GM12878 (cell line): ENCODE results near the gene RACGAP1. TPM values are rescaled to one million over a fixed set of nuclear protein-coding genes. Genes with fewer than 3 reads are reported as not detected.
A peak's percentile ranks its signal among the peaks of the same experiment; 100 is the strongest.
"Not testable (repeated sequence)": the region's sequence is repeated elsewhere in the genome, so short reads cannot be mapped to it uniquely, and the experiment has no call there.

Source experiments
- ATAC-seq: fragments of 200-7000 bp; cut with Tn5 transposase; 3 replicates; pipeline ENCODE4 v1.9.1; 2020; ENCODE audit warnings: mild to moderate bottlenecking, moderate library complexity
- BruUV-seq: library from RNA; stranded (reverse); fragments of 400-500 nt; replicated peaks from 2 replicates; lab custom pipeline; 2021; lab: Mats Ljungman, UMichigan
- CTCF ChIA-PET: fragments of 300-600 bp; sonication (Branson Sonifier 250); formaldehyde crosslinking; extraction: SDS; loops from one replicate; lab custom pipeline; 2021; ENCODE audit warnings: inconsistent platforms; lab: Yijun Ruan, JAX
- POLR2A ChIA-PET: fragments of 350-600 bp; formaldehyde crosslinking; extraction: SDS; loops from one replicate; lab custom pipeline; 2021; ENCODE audit warnings: inconsistent platforms; lab: Charles Lee
- RAD21 ChIA-PET: fragments of 300-600 bp; sonication (Branson Sonifier 250); formaldehyde crosslinking; loops from one replicate; lab custom pipeline; 2023; ENCODE audit warnings: antibody characterized with exemption; ENCODE audit not compliant: unreplicated experiment; lab: Charles Lee
- SMC1A ChIA-PET: fragments of 300-600 bp; sonication (Branson Sonifier 250); formaldehyde crosslinking; loops from one replicate; lab custom pipeline; 2023; ENCODE audit not compliant: unreplicated experiment, uncharacterized antibody; lab: Charles Lee
- DNase-seq: peaks from one replicate; pipeline ENCODE4 v3.0.0-alpha.2; 2011; ENCODE audit warnings: low read depth, low spot score
- FAIRE-seq: peaks from 3 replicates; lab custom pipeline; 2011; peaks lifted over from hg19 to GRCh38; lab: Jason Lieb, UNC
- H2AFZ ChIP-seq: 2 replicates; pipeline ENCODE4 v1.6.0; 2011; ENCODE audit warnings: low read depth, low read length, control low read depth; ENCODE audit not compliant: control insufficient read depth
- H3K27ac ChIP-seq: 2 replicates; pipeline ENCODE4 v1.5.1; 2011; ENCODE audit warnings: control low read depth; ENCODE audit not compliant: control insufficient read depth, insufficient read depth
- H3K27me3 ChIP-seq, 2 experiments: replicated peaks in 1 of 2; 2 replicates each; pipeline versions ENCODE4 v1.6.0 to v1.6.1; 2011; ENCODE audit warnings: low read length in 1 of 2; ENCODE audit not compliant: control insufficient read depth in 2 of 2, insufficient read depth in 2 of 2
- H3K36me3 ChIP-seq, 2 experiments: 2 replicates each; pipeline ENCODE4 v1.5.1; 2011; ENCODE audit warnings: low read length in 1 of 2; ENCODE audit not compliant: control insufficient read depth in 2 of 2, insufficient read depth in 2 of 2
- H3K4me1 ChIP-seq: 2 replicates; pipeline ENCODE4 v1.6.1; 2011; ENCODE audit warnings: mild to moderate bottlenecking, low read length, moderate library complexity, mixed read lengths; ENCODE audit not compliant: control insufficient read depth, insufficient read depth
- H3K4me2 ChIP-seq: 2 replicates; pipeline ENCODE4 v1.6.0; 2011; ENCODE audit warnings: control low read depth; ENCODE audit not compliant: control insufficient read depth, insufficient read depth
- H3K4me3 ChIP-seq: fragments of 200-600 bp; sonication (generic); 2 replicates; pipeline ENCODE4 v1.5.1; 2016
- H3K79me2 ChIP-seq: 2 replicates; pipeline ENCODE4 v1.6.0; 2011; ENCODE audit warnings: low read length; ENCODE audit not compliant: control insufficient read depth, insufficient read depth
- H3K9ac ChIP-seq: 2 replicates; pipeline ENCODE4 v1.8.0; 2011; ENCODE audit warnings: low read length, control low read depth, mixed read lengths; ENCODE audit not compliant: control insufficient read depth, insufficient read depth
- H3K9me3 ChIP-seq: replicated peaks from 3 replicates; pipeline ENCODE4 v1.5.1; 2011; ENCODE audit warnings: mild to moderate bottlenecking, low read length; ENCODE audit not compliant: control insufficient read depth, insufficient read depth
- H4K20me1 ChIP-seq: 2 replicates; pipeline ENCODE4 v1.6.0; 2011; ENCODE audit not compliant: control insufficient read depth, insufficient read depth
- ZNF217 ChIP-seq: fragments of 450-650 bp; IDR thresholded peaks from 2 replicates; pipeline ENCODE4 v1.6.1; 2017; ENCODE audit warnings: antibody characterized with exemption, mild to moderate bottlenecking
- WGBS: methylation state at CpG from one replicate; pipeline ENCODE4 v1.1.6; 2016; ENCODE audit warnings: low lambda C conversion rate; ENCODE audit not compliant: insufficient replicate concordance, insufficient coverage; ENCODE audit errors: missing lambda C conversion rate; 5-methylcytosine and 5-hydroxymethylcytosine counted together
- in situ Hi-C: fragments of 300-500 bp; cut with MboI; formaldehyde crosslinking; loops from 9 replicates; pipeline ENCODE4 v1.14.3; 2018; ENCODE audit warnings: mixed read lengths
- intact Hi-C: fragments of 100-400 bp; cut with micrococcal nuclease; formaldehyde crosslinking; loops from one replicate; pipeline ENCODE4 v1.14.2; 2022; ENCODE audit not compliant: unreplicated experiment
- polyA plus RNA-seq, 11 experiments: library from polyadenylated mRNA; depleted of rRNA in 4 of 11; unstranded in 6 of 11; stranded (reverse) in 5 of 11; fragments of >200 nt; fragmentation: Nextera tagmentation in 4 of 11; fragmentation: Illumina TruSeq in 1 of 11; extraction: Ambion mirVana in 4 of 11; extraction: Trizol in 1 of 11; gene quantifications; 1 replicate in 1 of 11; 2 replicates in 10 of 11; pipeline versions ENCODE4 v1.2.1 to v1.2.3, GENCODE V29; 2011 to 2016; ENCODE audit warnings: inconsistent platforms in 2 of 11, missing spikeins in 2 of 11, low read depth in 1 of 11
- total RNA-seq, 4 experiments: library from RNA; depleted of rRNA in 3 of 4; stranded (reverse); fragments of >200 nt in 3 of 4; fragmentation: Illumina TruSeq in 1 of 4; extraction: Trizol in 1 of 4; gene quantifications; 2 replicates each; pipeline versions ENCODE4 v1.2.1 to v1.2.3, GENCODE V29; 2013 to 2021
- TF ChIP-seq, protein P1 (sequence below): IDR thresholded peaks from 2 replicates; pipeline ENCODE4 v1.6.1; 2011; ENCODE audit warnings: mild to moderate bottlenecking, low read depth, low read length, moderate library complexity; ENCODE audit not compliant: insufficient replicate concordance

Gene RACGAP1
- total and polyA plus RNA-seq, 10 of the 15 experiments (the other 5 are each of a cell fraction or from before 2014, with no cell fraction given), result 32.4 to 87.9 (median 76.2) TPM

DNA sequence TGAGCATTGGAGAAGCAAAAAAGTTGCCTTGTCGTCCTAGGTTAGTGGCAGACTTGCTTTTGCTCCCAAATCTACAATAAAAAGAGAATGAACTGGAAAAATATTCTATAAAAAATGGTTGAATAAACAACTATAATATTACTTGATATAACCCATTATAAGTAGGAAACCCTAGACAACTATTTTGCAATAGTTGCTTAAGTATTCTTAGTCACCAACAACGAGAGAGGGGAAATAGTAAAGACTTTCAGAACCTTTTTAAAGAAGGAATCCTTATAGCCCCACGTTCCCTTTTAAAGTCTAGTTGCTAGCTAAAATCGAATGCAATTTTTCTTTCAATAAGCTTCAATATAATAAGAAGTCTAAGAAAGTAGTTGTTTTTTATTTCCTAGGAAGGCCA lies 35.0 kb downstream of the RACGAP1 start (continued):
- TF ChIP-seq, protein P1, sequence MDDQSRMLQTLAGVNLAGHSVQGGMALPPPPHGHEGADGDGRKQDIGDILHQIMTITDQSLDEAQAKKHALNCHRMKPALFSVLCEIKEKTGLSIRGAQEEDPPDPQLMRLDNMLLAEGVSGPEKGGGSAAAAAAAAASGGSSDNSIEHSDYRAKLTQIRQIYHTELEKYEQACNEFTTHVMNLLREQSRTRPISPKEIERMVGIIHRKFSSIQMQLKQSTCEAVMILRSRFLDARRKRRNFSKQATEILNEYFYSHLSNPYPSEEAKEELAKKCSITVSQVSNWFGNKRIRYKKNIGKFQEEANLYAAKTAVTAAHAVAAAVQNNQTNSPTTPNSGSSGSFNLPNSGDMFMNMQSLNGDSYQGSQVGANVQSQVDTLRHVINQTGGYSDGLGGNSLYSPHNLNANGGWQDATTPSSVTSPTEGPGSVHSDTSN, result no peak
- no peak for TF ChIP-seq ZNF217
- TF ChIP-seq, all 136 proteins: peak for 0

DNA sequence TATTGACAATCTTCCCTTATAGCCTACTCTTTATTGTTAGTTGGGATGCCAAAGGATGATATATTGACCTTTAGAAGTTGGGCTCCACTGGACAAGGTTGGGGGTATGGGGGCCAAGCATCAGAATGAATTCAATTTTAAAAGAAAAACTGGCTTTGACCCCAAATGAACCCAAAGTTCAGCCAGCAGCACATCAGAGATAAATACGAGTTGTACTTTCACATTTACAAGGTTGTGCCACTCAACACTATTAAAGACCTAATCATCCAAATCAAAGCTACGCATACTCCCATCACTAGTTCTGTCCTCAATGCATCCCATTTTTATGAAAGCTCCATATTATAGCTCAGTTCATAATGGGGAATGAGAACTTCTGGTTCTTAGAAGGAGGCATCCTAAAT lies 35.9 kb downstream of the RACGAP1 start:
- TSS peak; percentile 74 for BruUV-seq
- in situ Hi-C loops, result not testable (repeated sequence)
- WGBS, result 97% methylated on average over 2 of the region's 2 CpGs

More for the DNA sequence above, 35.9 kb downstream of the RACGAP1 start:
- intact Hi-C loops, H3K27ac ChIP-seq, H3K27me3 ChIP-seq, H3K4me2 ChIP-seq, H3K9ac ChIP-seq, ATAC-seq, H2AFZ ChIP-seq, H3K4me1 ChIP-seq, FAIRE-seq, POLR2A ChIA-PET, H3K79me2 ChIP-seq, H4K20me1 ChIP-seq, DNase-seq, H3K9me3 ChIP-seq, RAD21 ChIA-PET, H3K4me3 ChIP-seq: not testable (repeated sequence)
- H3K36me3 ChIP-seq, result peaks cover 5 to 38% of the 10 kb centered on the region in 2 experiments
- SMC1A ChIA-PET, result interaction anchor here (1.3 kb wide), 1 partner anchor 36 kb away, joined by 3 read pairs; no protein-coding TSS in a partner anchor
- CTCF ChIA-PET, result interaction anchor here (1.7 to 1.8 kb wide), 2 partner anchors 8 to 14 kb away, joined by 4 to 5 read pairs; no protein-coding TSS in a partner anchor
